HEK293 (cell line): Measurements from ENCODE around the gene FNTB.

Experiments
- MZF1 ChIP-seq: fragments of 450-650 bp; formaldehyde crosslinking; IDR thresholded peaks from 2 replicates; pipeline ENCODE4 v1.5.1; 2017; ENCODE audit warnings: missing biosample characterization, missing genetic modification characterization, borderline replicate concordance
- ZNF223 ChIP-seq: fragments of 450-650 bp; formaldehyde crosslinking; IDR thresholded peaks from 2 replicates; pipeline ENCODE4 v1.5.1; 2016; ENCODE audit warnings: missing biosample characterization, missing genetic modification characterization
- ZNF239 ChIP-seq: fragments of 450-650 bp; formaldehyde crosslinking; IDR thresholded peaks from 2 replicates; pipeline ENCODE4 v1.5.1; 2016; ENCODE audit warnings: missing biosample characterization, missing genetic modification characterization
- ZNF610 ChIP-seq: fragments of 450-650 bp; formaldehyde crosslinking; IDR thresholded peaks from 2 replicates; pipeline ENCODE4 v1.5.1; 2016; ENCODE audit warnings: missing biosample characterization, missing genetic modification characterization, borderline replicate concordance
- ZNF660 ChIP-seq: fragments of 450-650 bp; IDR thresholded peaks from 2 replicates; pipeline ENCODE4 v1.5.1; 2018; ENCODE audit warnings: missing biosample characterization, mild to moderate bottlenecking, missing genetic modification characterization
- ZNF664 ChIP-seq: fragments of 450-650 bp; formaldehyde crosslinking; IDR thresholded peaks from 2 replicates; pipeline ENCODE4 v1.5.1; 2016; ENCODE audit warnings: missing biosample characterization, missing genetic modification characterization
- TF ChIP-seq, protein P1 (sequence below): fragments of 450-650 bp; formaldehyde crosslinking; IDR thresholded peaks from 2 replicates; pipeline ENCODE4 v1.5.1; 2016; ENCODE audit warnings: missing biosample characterization, missing genetic modification characterization
- TF ChIP-seq, protein P2 (sequence below): fragments of 450-650 bp; formaldehyde crosslinking; conservative IDR thresholded peaks from 2 replicates; pipeline ENCODE4 v1.5.1; 2016; ENCODE audit warnings: low read depth, missing biosample characterization, missing genetic modification characterization
- TF ChIP-seq, protein P3 (sequence below): fragments of 450-650 bp; formaldehyde crosslinking; IDR thresholded peaks from 2 replicates; pipeline ENCODE4 v1.5.1; 2016; ENCODE audit warnings: missing biosample characterization, missing genetic modification characterization
- TF ChIP-seq, protein P4 (sequence below): fragments of 450-650 bp; formaldehyde crosslinking; IDR thresholded peaks from 2 replicates; pipeline ENCODE4 v1.5.1; 2016; ENCODE audit warnings: missing biosample characterization, missing genetic modification characterization, low read depth

DNA sequence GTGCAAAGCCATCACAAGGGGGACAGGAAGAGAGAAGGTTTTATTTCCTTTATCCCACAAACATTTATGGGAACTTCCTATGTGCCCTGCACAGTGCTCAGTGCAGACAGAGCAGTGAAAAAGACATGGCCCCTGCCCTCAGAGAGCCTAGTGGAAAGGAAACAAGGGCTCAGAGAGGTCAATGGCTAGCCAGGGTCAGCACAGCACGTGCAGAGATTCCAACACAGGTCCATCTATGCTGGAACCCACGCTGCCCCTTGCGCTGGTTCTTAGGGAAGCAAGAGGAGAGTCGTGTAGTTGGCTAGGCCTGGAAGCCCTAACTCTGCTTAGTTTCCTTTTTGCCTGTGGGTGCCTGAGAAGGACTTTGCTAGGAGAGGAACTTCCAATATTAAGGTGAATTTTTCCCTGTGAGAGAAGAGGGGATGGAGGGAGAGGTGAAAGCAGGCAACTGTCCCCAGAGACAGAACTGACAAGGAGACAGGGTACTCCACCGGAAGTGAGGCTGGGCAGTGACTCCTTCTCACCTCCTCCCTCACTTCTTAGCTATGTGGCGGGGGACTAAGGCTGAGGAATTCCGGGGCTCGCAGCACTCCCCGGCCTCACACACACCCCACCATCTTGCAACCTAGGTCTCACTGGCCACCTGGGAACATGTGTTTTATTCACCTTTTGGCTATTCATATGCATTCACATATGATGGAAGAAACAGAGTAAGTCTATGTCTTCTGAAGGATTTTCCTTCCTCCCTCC, 32.0 kb upstream of the FNTB start:
- TF ChIP-seq, protein P1, sequence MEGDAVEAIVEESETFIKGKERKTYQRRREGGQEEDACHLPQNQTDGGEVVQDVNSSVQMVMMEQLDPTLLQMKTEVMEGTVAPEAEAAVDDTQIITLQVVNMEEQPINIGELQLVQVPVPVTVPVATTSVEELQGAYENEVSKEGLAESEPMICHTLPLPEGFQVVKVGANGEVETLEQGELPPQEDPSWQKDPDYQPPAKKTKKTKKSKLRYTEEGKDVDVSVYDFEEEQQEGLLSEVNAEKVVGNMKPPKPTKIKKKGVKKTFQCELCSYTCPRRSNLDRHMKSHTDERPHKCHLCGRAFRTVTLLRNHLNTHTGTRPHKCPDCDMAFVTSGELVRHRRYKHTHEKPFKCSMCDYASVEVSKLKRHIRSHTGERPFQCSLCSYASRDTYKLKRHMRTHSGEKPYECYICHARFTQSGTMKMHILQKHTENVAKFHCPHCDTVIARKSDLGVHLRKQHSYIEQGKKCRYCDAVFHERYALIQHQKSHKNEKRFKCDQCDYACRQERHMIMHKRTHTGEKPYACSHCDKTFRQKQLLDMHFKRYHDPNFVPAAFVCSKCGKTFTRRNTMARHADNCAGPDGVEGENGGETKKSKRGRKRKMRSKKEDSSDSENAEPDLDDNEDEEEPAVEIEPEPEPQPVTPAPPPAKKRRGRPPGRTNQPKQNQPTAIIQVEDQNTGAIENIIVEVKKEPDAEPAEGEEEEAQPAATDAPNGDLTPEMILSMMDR (tag by site-specific recombination): no peak
- TF ChIP-seq, protein P2, sequence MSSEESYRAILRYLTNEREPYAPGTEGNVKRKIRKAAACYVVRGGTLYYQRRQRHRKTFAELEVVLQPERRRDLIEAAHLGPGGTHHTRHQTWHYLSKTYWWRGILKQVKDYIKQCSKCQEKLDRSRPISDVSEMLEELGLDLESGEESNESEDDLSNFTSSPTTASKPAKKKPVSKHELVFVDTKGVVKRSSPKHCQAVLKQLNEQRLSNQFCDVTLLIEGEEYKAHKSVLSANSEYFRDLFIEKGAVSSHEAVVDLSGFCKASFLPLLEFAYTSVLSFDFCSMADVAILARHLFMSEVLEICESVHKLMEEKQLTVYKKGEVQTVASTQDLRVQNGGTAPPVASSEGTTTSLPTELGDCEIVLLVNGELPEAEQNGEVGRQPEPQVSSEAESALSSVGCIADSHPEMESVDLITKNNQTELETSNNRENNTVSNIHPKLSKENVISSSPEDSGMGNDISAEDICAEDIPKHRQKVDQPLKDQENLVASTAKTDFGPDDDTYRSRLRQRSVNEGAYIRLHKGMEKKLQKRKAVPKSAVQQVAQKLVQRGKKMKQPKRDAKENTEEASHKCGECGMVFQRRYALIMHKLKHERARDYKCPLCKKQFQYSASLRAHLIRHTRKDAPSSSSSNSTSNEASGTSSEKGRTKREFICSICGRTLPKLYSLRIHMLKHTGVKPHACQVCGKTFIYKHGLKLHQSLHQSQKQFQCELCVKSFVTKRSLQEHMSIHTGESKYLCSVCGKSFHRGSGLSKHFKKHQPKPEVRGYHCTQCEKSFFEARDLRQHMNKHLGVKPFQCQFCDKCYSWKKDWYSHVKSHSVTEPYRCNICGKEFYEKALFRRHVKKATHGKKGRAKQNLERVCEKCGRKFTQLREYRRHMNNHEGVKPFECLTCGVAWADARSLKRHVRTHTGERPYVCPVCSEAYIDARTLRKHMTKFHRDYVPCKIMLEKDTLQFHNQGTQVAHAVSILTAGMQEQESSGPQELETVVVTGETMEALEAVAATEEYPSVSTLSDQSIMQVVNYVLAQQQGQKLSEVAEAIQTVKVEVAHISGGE (tag by site-specific recombination): no peak
- TF ChIP-seq, protein P3, sequence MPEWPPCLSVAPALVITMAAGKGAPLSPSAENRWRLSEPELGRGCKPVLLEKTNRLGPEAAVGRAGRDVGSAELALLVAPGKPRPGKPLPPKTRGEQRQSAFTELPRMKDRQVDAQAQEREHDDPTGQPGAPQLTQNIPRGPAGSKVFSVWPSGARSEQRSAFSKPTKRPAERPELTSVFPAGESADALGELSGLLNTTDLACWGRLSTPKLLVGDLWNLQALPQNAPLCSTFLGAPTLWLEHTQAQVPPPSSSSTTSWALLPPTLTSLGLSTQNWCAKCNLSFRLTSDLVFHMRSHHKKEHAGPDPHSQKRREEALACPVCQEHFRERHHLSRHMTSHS: no peak
- TF ChIP-seq ZNF660 (tag by site-specific recombination): no peak
- no peak for TF ChIP-seq MZF1 (tag by site-specific recombination)
- TF ChIP-seq ZNF610: no peak
- no peak for TF ChIP-seq ZNF223 (tag by site-specific recombination)
- TF ChIP-seq, protein P4, sequence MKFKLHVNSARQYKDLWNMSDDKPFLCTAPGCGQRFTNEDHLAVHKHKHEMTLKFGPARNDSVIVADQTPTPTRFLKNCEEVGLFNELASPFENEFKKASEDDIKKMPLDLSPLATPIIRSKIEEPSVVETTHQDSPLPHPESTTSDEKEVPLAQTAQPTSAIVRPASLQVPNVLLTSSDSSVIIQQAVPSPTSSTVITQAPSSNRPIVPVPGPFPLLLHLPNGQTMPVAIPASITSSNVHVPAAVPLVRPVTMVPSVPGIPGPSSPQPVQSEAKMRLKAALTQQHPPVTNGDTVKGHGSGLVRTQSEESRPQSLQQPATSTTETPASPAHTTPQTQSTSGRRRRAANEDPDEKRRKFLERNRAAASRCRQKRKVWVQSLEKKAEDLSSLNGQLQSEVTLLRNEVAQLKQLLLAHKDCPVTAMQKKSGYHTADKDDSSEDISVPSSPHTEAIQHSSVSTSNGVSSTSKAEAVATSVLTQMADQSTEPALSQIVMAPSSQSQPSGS (tag by site-specific recombination): no peak
- no peak for TF ChIP-seq ZNF664 (tag by site-specific recombination)
- no peak for TF ChIP-seq ZNF239 (tag by site-specific recombination)
